COLO829 (cell line): ENCODE results near the gene CHSY1.
A peak's percentile ranks its signal among the peaks of the same experiment; 100 is the strongest.

Source experiments
- DNase-seq: peaks from one replicate; pipeline ENCODE4 v3.0.0; 2012; ENCODE audit warnings: low spot score

The CHSY1 gene

DNA sequence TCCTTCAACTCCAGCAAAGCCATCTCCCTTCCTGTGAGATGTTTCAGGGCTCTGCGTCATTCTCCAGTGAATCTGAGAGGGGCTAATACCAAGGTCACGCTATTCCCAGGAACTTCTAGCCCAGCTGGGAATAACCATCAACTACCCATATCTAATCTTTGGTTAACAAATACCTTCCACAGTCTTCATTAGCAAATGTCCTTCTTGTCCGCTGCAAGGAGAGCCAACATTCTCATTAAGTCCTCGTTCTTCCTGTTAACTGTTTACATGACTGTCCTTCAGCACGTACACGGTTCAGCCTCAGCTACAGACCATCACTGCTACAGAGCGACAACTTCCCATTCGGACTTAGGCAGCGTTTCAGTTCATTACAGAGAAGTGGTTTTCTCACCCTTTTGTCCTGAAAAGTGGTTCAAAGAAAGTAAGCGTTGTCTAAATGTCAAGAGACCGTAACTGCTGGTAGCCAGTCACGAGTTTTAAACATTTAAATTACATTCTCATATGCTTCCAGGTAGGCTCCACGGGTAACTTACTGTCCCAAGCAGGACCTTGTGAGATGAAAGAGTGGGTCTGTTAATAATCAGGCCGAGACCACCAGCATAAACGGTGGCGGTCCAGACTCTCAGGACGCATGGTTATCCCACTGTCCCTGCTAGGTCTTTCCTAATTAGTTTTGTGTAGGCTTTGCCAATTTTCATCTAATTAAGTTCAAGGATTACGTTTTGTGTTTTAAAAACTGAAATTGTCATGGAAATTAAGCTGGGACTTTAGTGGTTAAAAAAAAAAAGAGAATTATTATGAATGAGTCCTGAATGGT lies 63.8 kb downstream of the CHSY1 start:
- peak; percentile 14 for DNase-seq

DNA sequence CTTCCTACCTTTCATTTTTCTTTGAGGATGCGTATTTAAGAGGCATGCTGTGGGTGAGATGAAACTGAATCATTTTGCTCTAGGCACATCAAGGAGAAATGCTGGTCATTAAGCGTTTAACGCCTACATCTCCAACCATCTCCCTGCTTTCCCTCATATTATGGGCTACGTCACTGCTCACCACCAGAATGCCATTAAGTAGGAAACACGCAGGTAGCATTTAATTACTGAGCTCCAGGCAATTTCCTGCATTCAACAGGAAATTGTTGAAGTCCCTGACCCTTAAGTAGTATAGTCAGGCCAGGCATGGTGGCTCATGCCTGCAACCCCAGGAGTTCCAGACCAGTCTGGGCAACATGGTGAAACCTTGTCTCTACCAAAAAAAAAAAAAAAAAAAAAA lies 66.1 kb downstream of the CHSY1 start:
- no peak for DNase-seq

DNA sequence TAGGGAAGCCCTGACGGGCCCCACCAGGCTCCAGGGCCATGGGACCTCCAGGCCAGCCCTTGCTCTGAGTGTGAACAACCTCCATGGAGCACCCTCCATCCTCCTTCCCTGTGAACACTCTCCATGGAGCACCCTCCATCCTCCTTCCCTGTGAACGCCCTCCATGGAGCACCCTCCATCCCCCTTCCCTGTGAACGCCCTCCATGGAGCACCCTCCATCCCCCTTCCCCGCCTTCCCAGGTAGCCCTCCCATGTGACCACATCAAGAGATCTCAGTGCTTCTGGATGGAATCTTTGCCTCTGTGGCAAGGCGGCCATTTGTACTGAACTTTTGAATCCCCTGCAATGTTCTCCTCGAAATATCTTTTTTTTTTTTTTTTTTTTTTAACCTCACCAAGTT lies 66.5 kb downstream of the CHSY1 start:
- DNase-seq, result no peak

DNA sequence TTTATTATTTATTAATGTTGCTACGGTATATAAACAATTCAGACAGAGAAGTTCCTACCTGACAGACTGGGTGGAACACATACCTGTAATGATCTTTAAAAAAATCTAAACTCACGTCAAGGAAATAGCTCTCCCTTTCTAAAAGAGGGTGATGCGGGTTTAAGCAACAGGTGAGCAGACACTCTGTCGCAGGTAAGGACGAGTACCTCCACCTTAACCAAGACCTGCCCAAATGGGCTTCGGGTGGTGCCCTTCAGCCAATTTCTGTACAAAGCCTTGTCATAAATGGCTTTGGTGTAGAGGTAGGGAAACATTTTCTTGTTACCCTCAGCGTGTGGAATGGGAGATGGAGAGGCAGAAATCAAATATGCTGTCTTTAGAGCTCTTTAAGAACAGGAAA lies 67.0 kb downstream of the CHSY1 start:
- DNase-seq, result no peak

DNA sequence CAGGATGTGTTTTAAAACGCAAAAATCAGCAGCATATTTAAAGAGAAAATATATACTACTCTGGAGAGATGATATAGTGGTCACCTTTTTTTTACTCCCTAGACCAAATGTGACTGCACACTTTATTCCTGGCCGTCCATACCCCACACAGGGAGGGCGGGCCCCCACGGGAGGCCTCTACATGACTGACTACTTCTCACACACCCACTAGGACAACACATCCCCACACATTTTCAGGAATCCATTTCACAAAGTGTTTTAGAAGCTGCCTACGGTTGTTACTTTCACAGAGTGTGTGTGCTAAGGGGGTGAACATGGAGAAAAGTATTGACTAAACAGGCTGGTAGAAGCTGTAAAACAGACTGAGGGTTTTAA lies 67.9 kb downstream of the CHSY1 start:
- no peak for DNase-seq

DNA sequence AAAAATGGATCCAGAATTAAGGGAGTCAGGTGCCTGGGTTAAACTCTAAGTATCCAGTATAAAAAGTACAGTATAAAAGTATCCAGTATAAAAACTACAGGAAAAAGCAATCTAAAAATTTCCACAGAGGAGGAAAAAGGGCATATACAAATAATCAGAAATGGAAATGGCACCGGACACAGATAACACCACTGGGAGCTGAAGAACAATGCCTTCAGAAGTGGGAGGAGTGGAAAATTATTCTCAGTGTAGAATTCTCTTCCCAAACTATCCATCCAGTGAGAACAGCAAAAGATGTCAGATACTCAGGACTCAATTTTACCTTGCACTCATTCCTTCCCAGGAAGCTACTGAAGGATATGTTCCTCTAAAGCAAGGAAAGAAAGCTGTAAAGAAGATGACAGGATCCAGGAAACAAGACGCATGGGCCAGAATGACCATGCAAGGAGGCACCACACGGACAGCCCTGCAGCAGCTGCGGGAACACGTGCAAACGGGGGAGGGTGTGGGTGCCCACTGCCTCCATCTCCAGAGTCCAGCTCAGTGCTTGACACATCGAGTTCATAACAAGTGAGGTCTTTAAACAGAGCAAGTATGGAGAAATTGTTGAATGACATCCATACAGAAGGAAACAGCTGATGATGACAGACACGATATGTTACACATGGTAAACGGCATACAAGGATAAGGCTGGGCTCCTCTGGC lies 68.5 kb downstream of the CHSY1 start:
- DNase-seq, result no peak

DNA sequence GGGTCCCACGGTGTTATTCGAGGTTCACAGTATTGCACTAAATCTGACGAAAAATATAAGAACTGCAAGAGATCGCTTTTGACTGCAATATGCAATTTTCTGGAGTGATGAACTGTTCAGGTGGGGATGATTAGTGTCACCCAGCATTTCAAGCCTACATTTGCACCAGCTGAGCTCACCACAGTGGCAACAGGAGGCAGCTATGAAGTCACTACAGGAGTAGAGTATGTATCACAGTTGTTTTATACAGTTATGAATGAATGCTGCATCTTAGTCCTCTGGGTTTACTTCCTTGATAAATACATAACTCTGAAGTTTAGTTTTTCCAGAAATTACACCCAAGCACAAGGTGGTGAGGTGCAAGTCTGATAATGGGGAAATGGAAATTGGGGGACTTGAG lies 69.6 kb downstream of the CHSY1 start:
- no peak for DNase-seq

DNA sequence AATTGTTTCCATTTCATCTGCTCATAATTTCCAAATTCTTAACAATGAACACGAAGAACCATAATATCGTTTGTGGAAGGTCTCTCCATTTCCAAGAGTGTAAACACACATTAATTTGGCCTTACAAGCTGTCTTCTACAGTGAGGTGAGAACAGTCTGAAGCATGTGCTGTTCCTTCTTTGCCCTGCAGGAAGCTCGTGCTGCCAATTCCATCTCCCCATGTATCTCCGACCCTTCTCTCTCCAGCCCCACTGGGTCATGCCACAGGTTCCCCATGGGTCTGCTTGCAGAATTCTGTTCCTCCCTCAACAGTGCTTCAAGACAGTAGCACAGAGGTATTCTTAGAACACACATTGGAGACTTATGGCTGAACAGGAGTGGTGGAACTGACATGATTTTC lies 70.5 kb downstream of the CHSY1 start:
- no peak for DNase-seq

DNA sequence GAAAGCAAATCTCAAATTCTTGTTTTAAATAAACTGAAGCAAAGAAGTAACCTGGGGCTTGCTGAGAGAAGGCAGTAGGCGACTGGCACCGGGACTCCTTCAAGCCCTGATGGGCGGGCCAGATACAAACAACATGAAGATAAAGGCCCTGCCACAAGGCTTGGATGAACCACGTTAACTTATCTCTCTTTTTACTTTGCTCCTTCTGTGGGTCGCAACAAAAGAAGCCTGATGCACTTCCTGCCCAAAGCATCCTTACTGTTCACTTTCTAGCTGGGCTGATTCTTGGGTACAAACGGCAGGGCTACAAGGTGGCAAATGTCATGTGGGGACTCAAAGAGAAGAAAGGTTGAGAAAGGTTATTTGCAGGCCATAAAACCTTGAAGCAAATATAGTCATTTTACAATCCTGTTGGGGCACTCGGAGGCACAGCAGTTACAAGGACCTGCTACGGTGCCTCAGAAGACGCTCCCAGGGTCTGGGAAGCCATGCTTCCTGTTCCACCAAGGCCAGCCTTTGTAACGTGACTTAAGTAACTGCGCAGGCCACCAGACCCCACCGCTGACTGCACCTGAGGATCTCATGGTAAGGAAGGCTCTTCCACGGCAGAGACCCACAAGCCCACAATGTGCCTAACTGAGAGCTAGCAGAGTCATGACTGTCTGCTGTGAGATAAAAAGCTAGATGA lies 71.1 kb downstream of the CHSY1 start:
- no peak for DNase-seq

DNA sequence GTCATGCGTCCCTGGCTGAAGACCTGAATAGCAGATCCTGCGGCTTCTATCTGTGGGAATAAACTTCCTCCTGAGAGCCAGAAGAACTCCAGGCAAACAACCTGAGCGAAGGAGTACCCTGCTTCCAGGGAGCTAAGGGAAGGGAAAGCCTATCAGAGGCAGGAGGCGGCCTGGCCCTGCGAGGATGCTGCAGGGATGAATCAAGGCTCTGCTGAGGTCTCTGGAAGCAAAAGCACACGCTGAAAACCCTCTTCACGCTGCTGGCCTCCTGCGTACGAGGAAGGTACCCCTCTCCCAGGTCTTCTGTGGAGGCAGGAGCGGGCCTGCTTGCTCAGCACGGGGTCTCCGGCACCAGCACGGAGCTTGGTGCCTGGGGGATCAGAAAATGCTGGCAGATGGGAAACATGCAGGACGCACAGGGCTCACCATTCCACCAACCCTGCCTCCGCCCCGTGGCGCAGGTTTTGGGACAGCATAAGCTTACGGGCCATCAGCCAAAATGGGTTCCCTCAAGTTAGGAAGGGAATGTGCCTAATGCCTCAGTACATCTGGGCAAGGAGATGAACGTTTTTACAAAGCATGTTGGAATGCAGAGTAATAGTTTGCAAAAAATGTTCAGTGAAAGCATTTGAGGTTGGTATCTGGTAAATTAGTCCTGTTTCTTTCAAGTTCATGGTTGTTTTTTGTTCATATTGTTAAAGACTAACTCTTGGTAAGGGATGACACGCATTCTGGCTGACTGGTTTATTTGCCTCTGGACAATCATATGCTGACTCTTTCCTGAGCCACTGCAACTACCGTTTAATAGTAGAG lies 72.3 kb downstream of the CHSY1 start:
- no peak for DNase-seq

DNA sequence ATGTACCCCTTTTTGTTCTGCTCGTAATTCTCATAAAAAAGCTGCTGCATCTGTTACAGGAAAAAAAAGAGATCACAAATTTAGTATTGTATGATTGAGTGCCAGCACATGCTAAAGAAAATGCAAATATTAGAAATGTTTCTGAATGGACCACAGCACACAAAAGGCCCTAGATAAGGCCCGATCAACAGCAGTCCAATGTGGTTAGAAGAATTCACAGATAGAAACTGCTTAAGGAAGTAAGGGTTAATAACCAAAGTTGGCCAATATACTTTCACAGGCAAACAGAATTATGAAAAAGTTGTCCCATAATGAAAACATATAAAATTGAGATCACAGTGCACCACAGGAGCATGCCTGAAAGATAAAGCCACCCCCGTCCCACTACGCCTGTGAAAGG lies 72.9 kb downstream of the CHSY1 start:
- no peak for DNase-seq

DNA sequence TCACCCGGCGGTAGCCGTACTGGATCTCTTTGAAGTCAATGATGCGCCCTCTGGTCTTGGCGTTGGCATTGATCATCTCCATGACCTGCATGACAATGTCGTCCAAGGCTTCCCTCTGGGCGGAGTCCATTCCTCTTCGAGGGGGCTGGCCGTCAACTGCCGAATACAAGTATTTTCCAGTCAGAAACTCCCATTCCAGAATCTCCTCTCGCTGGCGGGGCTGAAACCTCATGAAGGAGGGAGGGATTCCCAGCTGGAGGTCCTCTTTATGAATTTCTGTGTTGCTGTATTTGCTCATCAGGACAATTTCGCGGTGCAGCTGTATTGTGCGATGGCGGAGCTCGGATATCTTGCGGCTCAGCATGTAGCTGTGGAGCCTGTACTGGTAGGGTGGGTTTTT lies 73.4 kb downstream of the CHSY1 start:
- DNase-seq, result no peak

DNA sequence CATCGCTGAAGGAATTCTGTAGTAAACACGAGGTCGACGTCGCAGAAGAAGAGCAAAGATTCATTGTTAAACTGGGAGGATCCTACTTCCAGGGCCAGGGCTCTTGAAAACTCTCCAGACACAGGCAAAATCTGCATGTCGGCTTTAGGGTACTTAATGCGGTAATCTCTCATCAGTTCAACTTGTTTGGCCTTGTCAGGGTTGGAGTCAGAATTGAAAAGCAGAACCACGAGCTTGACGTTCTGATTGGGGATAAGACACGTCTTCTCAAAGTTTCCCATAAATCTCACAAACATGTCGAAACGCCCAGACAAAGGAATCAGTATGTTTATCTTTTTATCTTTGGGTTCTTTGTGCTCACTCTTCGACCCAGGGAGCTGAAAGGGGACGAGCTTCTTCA lies 74.0 kb downstream of the CHSY1 start:
- no peak for DNase-seq

DNA sequence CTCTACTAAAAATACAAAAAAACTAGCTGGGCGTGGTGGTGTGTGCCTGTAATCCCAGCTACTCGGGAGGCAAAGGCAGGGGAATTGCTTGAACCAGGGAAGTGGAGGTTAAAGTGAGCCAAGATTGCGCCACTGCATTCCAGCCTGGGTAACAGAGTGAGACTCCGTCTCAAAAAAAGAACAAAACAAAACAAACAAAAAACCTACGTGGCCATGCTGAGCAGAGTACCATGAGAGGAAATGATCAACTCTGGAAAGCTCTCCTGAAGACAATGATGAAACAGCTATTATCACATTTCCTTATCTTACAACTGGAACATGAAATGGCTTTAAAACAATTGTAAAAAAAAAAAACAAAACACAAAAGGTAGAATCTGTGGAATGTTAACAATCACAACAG lies 75.2 kb downstream of the CHSY1 start:
- no peak for DNase-seq

DNA sequence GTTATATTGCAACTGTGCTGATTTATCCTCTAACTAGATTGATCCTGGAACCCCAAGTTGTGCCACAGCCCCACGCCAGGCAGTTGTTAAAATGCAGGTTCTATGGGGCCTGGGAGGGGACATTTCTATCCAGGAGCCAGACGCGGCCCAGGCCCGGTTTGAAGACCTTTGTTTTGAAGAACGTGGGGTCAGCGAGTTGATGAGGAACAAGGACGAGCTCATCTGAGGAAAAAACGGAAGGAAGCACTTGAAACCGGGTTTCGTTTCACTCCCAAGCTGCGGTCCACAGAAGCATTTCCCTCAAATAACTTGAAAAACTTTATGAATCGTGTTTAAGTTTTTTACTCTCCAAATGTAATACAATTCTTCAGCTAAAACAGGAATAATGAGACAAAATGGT lies 76.4 kb downstream of the CHSY1 start:
- DNase-seq, result no peak

DNA sequence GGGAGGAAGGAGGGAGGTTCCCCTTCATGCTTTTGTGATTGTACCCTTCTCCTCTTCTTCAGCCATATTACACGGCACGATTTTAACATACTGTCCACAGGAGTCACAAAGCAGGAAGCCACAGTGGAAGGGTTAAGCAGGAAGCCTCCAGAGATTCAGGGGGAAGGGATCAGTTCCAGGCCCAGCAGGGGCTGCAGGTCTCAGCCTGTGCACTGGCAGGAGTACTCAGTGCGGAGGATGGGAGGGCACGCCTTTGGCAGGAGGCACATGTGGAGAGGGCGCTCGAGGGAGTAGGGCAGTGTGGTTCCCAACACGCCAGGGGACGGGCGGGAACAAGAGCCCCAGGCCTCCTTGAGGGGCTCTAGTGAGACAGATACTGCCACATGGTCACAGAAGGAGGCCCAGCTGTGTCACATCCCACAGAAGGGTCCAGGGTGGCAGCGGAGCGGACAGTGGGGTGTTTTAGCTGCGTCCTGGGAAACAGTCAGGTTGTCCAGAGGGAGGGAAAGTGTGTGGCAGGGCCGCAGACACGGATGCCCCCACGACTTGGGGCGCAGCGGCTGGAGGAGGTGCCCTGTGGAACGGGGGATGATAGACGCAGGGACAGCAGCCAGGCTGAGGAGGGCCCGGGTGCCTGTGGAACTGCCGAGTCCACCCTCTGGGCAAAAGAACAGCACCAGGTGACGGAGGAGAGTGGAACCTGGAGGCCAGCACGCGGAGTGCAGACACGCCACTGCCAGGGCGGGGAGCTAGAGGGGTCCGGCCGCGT lies 77.5 kb downstream of the CHSY1 start:
- DNase-seq, result no peak

DNA sequence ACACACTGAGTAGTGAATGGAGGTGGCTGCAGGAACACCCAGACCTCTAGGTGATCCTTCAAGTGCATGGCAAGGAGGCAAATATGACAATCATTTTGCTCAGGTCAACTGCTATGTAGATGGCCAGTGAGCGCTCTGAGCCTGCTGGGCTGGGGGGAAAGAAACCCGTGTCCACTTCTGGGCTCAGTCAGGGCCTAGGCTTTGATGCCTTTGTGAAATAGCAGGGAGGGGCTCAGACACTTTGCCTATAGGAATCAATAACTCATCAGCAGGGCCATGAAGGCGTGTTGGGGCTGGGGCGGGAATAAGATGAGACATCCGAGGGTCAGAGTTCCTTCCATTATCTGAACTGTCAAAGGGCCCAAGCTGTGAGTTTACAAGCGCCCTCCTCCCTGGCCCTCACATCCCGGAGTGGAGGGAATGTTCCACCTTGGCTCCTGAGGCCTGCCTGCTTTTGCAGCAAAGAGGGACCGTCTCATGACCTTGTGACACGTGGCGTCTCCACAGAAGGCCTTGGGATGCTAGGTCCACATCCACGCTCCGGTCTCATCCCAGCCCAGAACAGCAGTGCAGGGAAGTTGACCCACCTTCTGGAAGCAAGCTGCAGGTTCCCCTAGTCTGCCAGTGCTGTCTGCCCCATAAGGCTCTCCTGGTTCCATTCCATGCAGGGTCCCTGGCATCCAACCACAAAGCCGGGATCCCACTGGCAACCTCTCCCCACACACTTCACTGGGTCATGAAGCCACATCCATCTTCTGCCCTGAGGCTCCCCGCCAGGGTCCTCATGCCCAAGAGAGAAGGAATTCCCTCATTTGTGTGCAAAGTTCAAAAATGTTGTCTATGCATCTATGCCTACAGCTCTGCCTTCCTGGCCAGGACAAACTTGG lies 78.4 kb downstream of the CHSY1 start:
- no peak for DNase-seq

DNA sequence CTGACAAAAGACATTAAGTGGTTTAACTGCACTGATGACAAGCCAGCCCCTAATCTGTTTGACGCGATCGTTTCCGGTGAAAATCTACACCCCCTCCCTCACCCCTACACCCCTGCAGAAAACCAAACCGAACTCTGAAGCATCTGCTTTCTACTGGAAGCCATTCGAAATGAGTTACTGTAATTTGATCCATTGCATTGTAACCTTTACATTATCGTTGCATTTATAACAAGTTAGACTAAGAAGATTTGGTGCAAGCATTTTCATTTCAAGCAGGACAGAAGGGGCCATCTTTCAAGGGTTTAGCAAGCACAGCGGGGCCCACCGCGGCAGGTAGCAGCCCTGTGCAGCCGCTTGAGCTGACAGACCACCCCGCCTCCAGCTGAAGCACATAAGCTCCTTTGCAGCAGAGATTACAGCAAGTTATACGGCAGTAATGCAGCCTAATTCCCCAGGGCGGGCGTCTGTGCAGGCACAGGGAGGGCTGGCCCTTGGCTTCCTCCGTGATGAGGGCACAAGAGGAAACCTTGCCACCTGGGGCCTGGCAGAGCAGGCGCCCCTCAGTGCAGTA lies 79.3 kb downstream of the CHSY1 start:
- no peak for DNase-seq

DNA sequence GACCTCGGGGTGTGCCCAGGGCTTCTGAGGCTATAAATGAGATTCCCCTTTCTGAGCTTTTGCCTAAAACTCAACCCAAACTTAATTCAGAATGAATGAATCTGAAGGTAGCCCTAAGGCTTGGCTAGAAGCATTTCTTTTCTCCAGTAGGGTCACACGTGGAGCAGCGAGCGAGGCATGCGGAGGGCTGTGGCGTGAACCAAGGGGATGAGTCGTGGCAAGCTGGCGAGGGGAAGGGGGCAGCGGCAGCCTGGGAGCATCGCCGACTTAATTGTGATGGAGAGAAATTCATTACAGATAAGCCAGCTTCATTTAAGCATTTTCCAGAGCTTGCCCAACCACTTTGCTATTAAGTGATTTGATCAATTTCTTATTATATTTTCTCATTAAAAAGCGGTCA lies 79.9 kb downstream of the CHSY1 start:
- no peak for DNase-seq
